ENCODE measurements around the gene CLEC12A. TPM values are rescaled to one million over a fixed set of nuclear protein-coding genes. Genes with fewer than 3 reads are reported as not detected.
A peak's percentile ranks its signal among the peaks of the same experiment; 100 is the strongest.

CLEC12A gene
- total RNA-seq, 6 donors from 2014 or later: 3.1 to 63.5 (median 9.2) TPM

DNA sequence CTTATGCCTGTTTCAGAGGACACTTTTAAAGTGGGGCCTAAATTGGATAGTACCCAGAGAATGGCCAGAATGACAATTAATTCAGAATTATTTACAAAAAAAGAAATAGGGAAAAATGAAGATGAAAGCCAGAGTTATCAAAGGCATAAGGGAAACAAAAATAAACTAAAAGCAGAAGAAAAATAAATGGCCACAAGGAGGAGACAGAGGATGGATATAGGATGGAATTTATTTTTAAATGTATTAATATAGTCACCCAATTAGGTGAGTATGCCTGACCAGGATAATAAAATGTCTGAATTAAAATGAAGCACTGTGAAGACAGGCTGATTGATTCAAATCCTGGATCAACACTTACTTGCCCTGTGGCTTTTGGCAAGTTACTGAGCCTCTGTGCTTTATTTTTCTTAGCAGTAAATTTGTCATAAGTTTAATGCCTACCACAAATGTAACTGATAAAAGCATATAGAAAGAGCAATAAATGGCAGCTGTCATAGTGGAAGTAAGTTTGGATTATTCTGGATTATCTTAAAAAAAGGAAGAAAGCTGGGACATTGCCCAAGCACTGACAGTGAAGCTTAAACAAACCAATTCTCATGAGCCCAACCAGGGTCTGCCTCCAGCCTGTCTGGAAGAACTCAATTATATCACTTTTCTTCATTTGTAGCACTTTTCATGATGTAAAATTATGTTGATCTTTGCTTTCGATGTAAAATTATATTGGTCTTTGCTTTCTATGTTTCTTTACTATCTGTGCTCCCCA is 62.8 kb downstream of the CLEC12A start:
- Histone ChIP-seq H3K4me1 (peaks cover 0 to 14% (median 6%) of the 10 kb centered on the region in 4 donors), H3K4me3 (no peak overlapping the region), H3K27ac (no peak overlapping the region), H3K27me3 (no peaks in the 10 kb centered on the region), H3K9me3 (no peaks in the 10 kb centered on the region), H3K36me3 (no peaks in the 10 kb centered on the region)
- TF ChIP-seq EP300 (IDR thresholded peaks at IDR 0.05) (no peak), POLR2A (IDR thresholded peaks at IDR 0.05) (no peak), POLR2AphosphoS5 (IDR thresholded peaks at IDR 0.05) (no peak)
- TF ChIP-seq, protein P1, sequence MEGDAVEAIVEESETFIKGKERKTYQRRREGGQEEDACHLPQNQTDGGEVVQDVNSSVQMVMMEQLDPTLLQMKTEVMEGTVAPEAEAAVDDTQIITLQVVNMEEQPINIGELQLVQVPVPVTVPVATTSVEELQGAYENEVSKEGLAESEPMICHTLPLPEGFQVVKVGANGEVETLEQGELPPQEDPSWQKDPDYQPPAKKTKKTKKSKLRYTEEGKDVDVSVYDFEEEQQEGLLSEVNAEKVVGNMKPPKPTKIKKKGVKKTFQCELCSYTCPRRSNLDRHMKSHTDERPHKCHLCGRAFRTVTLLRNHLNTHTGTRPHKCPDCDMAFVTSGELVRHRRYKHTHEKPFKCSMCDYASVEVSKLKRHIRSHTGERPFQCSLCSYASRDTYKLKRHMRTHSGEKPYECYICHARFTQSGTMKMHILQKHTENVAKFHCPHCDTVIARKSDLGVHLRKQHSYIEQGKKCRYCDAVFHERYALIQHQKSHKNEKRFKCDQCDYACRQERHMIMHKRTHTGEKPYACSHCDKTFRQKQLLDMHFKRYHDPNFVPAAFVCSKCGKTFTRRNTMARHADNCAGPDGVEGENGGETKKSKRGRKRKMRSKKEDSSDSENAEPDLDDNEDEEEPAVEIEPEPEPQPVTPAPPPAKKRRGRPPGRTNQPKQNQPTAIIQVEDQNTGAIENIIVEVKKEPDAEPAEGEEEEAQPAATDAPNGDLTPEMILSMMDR (IDR thresholded peaks at IDR 0.05): peak in 4 of 6 experiments; percentile 46 to 62 (median 50)
- WGBS, 2 donors: 65 to 87% methylated on average over 1 of the region's 1 CpG
- ATAC-seq (ENCODE audit: low FRiP score in 2 of 2) (no peak), DNase-seq (no peak)

Other genes starting within 250 kb of the CLEC12A start
- gene CLECL1, start 238.3 kb upstream of the CLEC12A start, total RNA-seq: 10 to 100 TPM in 1 of 6 donors, 1 to 10 TPM in 1, under 1 TPM in 1, not detected in 3; 0.98 to 33.5 (median 1.0) TPM
- gene CD69, start 210.5 kb upstream of the CLEC12A start, total RNA-seq: 10 to 100 TPM in 3 of 6 donors, 1 to 10 TPM in 3; 2.8 to 25.2 (median 10.6) TPM
- gene KLRF1, start 143.9 kb upstream of the CLEC12A start, total RNA-seq: 1 to 10 TPM in 4 of 6 donors, not detected in 2; 1.2 to 6.9 (median 2.0) TPM
- 10 to 100 TPM in 5 of 6 donors, 1 to 10 TPM in 1; 8.4 to 37.8 (median 25.7) TPM for gene CLEC2B, start 102.1 kb upstream of the CLEC12A start, total RNA-seq
- not detected for gene KLRF2, start 89.9 kb upstream of the CLEC12A start, total RNA-seq
- gene CLEC2A, start 39.0 kb upstream of the CLEC12A start, total RNA-seq: not detected
- 1 to 10 TPM in 2 of 6 donors, under 1 TPM in 2, not detected in 2; 0.23 to 1.4 (median 0.68) TPM for gene CLEC1B, start 27.7 kb downstream of the CLEC12A start, total RNA-seq
- gene CLEC12B, start 39.2 kb downstream of the CLEC12A start, total RNA-seq: 1 to 10 TPM in 3 of 6 donors, under 1 TPM in 2, not detected in 1; 0.55 to 2.7 (median 1.1) TPM
- under 1 TPM in 3 of 6 donors, not detected in 3; 0.31 to 0.89 (median 0.57) TPM for gene CLEC9A, start 59.3 kb downstream of the CLEC12A start, total RNA-seq
- 10 to 100 TPM in 1 of 6 donors, 1 to 10 TPM in 5; 3.9 to 13.0 (median 6.3) TPM for gene CLEC1A, start 127.6 kb downstream of the CLEC12A start, total RNA-seq
- 10 to 100 TPM; 17.4 to 87.8 (median 28.1) TPM for gene CLEC7A, start 158.8 kb downstream of the CLEC12A start, total RNA-seq
- 100 to 1,000 TPM in 4 of 6 donors, 10 to 100 TPM in 2; 51.2 to 163 (median 113) TPM for gene OLR1, start 200.7 kb downstream of the CLEC12A start, total RNA-seq
- 1 to 10 TPM in 3 of 6 donors, under 1 TPM in 2, not detected in 1; 0.55 to 2.7 (median 1.1) TPM for gene TMEM52B, start 207.6 kb downstream of the CLEC12A start, total RNA-seq
- gene GABARAPL1, start 241.5 kb downstream of the CLEC12A start, total RNA-seq: 100 to 1,000 TPM in 3 of 6 donors, 10 to 100 TPM in 3; 88.9 to 114 (median 97.9) TPM